Fibroblast of the aortic adventitia (primary cell): ENCODE measurements around the gene GALNS. TPM values are rescaled to one million over a fixed set of nuclear protein-coding genes. Genes with fewer than 3 reads are reported as not detected.

Experiments used
- DNase-seq: peaks from one replicate; pipeline ENCODE4 v3.0.0-alpha.2; 2010; ENCODE audit warnings: low read depth
- H3K4me3 ChIP-seq: 2 replicates; pipeline ENCODE4 v1.5.1; 2011; ENCODE audit warnings: low read depth, mild to moderate bottlenecking, control low read depth, low read length, moderate library complexity
- CTCF ChIP-seq: IDR thresholded peaks from 2 replicates; pipeline ENCODE4 v1.5.1; 2011; ENCODE audit warnings: mild to moderate bottlenecking, low read length, control low read depth, inconsistent platforms; ENCODE audit not compliant: insufficient read depth
- total RNA-seq: library from RNA; depleted of rRNA; stranded (reverse); fragments of >200 nt; gene quantifications from 2 replicates; pipeline ENCODE4 v1.2.3, GENCODE V29; 2012; ENCODE audit warnings: low replicate concordance

The GALNS gene
- total RNA-seq, 1 donor: 22.5 TPM

GRCh38 chr16:88764913-88765349, 91.8 kb downstream of the GALNS start:
- TF ChIP-seq CTCF: no peak
- no peak for DNase-seq
- no peak overlapping the region for H3K4me3 ChIP-seq

- TF ChIP-seq CTCF: no peak
- no peak for DNase-seq
These were observed 92.7 kb downstream of the GALNS start for GRCh38 chr16:88764080-88764479.

More at GRCh38 chr16:88764080-88764479, 92.7 kb downstream of the GALNS start:
- H3K4me3 ChIP-seq: no peak overlapping the region

Other genes with a start within 250 kb of the GALNS start
- not detected in 2 replicates for gene IL17C, start 218.4 kb downstream of the GALNS start, total RNA-seq
- gene CYBA, start 205.9 kb downstream of the GALNS start, total RNA-seq: 41.5 and 98.0 TPM in 2 replicates
- gene MVD, start 193.9 kb downstream of the GALNS start, total RNA-seq: 24.4 and 97.4 TPM in 2 replicates
- gene SNAI3, start 170.4 kb downstream of the GALNS start, total RNA-seq: not detected in 2 replicates
- 10.2 and 14.1 TPM in 2 replicates for gene RNF166, start 150.5 kb downstream of the GALNS start, total RNA-seq
- 4.3 and 15.2 TPM in 2 replicates for gene CTU2, start 150.4 kb downstream of the GALNS start, total RNA-seq
- 143 and 150 TPM in 2 replicates for gene PIEZO1, start 71.7 kb downstream of the GALNS start, total RNA-seq
- gene CDT1, start 53.2 kb downstream of the GALNS start, total RNA-seq: 0.82 and 26.8 TPM in 2 replicates
- gene APRT, start 45.0 kb downstream of the GALNS start, total RNA-seq: 54.0 and 73.8 TPM in 2 replicates
- gene TRAPPC2L, start 180 bp upstream of the GALNS start, total RNA-seq: 30.6 and 57.2 TPM in 2 replicates
- gene PABPN1L, start 9.7 kb upstream of the GALNS start, total RNA-seq: not detected in 2 replicates
- gene CBFA2T3, start 120.3 kb upstream of the GALNS start, total RNA-seq: not detected in 2 replicates
- gene ACSF3, start 236.9 kb upstream of the GALNS start, total RNA-seq: 9.9 and 17.6 TPM in 2 replicates